Stimulated activated CD4-positive, alpha-beta T cell treated with anti-CD3 and anti-CD28 coated beads, TNF-alpha, amount 100 ng/mL, for 4 hours (primary cell): ENCODE measurements around the gene PLXDC1.
"Not testable (repeated sequence)": the region's sequence is repeated elsewhere in the genome, so short reads cannot be mapped to it uniquely, and the experiment has no call there.

Source experiments
- DNase-seq, 3 experiments: peaks; one replicate each; pipeline ENCODE4 v3.0.0-alpha.2; 2020; ENCODE audit warnings: low read depth in 3 of 3

Gene PLXDC1

GRCh38 chr17:39062846-39063680 is 88.4 kb downstream of the PLXDC1 start:
- no peak for DNase-seq

- DNase-seq, result no peak
These were observed 92.9 kb downstream of the PLXDC1 start for GRCh38 chr17:39058524-39058923.

- no peak for DNase-seq
These were observed 93.7 kb downstream of the PLXDC1 start for GRCh38 chr17:39057701-39058206.

GRCh38 chr17:39054111-39054645 is 97.3 kb downstream of the PLXDC1 start:
- DNase-seq, result no peak

GRCh38 chr17:39052423-39052822 is 99.0 kb downstream of the PLXDC1 start:
- DNase-seq, result not testable (repeated sequence)

GRCh38 chr17:39051001-39051585 is 100.3 kb downstream of the PLXDC1 start:
- no peak for DNase-seq

GRCh38 chr17:39045948-39046679 is 105.3 kb downstream of the PLXDC1 start:
- no peak for DNase-seq

- no peak for DNase-seq
These were observed 115.4 kb downstream of the PLXDC1 start for GRCh38 chr17:39036009-39036408.

GRCh38 chr17:39035578-39035977 is 115.9 kb downstream of the PLXDC1 start:
- DNase-seq, result not testable (repeated sequence)

GRCh38 chr17:39028690-39029089 is 122.7 kb downstream of the PLXDC1 start:
- DNase-seq, result no peak

GRCh38 chr17:39027455-39028035 is 123.9 kb downstream of the PLXDC1 start:
- DNase-seq, result no peak

- DNase-seq, result no peak
These were observed 124.4 kb downstream of the PLXDC1 start for GRCh38 chr17:39026980-39027451.

- not testable (repeated sequence) for DNase-seq
These were observed 125.1 kb downstream of the PLXDC1 start for GRCh38 chr17:39026346-39026745.

- DNase-seq, result no peak
These were observed 128.5 kb downstream of the PLXDC1 start for GRCh38 chr17:39022924-39023323.

GRCh38 chr17:39020037-39020436 is 131.4 kb downstream of the PLXDC1 start:
- not testable (repeated sequence) for DNase-seq

- no peak for DNase-seq
These were observed 132.9 kb downstream of the PLXDC1 start for GRCh38 chr17:39018267-39019134.

- no peak for DNase-seq
These were observed 135.0 kb downstream of the PLXDC1 start for GRCh38 chr17:39016193-39017153.

GRCh38 chr17:39015546-39015935 is 135.9 kb downstream of the PLXDC1 start:
- DNase-seq, result no peak

- no peak for DNase-seq
These were observed 136.5 kb downstream of the PLXDC1 start for GRCh38 chr17:39014795-39015545.
